ENCODE data around the gene CACNA1A. TPM values are rescaled to one million over a fixed set of nuclear protein-coding genes. Genes with fewer than 3 reads are reported as not detected.

CACNA1A gene
- total RNA-seq, 1 experiment from 2014 or later: not detected

DNA sequence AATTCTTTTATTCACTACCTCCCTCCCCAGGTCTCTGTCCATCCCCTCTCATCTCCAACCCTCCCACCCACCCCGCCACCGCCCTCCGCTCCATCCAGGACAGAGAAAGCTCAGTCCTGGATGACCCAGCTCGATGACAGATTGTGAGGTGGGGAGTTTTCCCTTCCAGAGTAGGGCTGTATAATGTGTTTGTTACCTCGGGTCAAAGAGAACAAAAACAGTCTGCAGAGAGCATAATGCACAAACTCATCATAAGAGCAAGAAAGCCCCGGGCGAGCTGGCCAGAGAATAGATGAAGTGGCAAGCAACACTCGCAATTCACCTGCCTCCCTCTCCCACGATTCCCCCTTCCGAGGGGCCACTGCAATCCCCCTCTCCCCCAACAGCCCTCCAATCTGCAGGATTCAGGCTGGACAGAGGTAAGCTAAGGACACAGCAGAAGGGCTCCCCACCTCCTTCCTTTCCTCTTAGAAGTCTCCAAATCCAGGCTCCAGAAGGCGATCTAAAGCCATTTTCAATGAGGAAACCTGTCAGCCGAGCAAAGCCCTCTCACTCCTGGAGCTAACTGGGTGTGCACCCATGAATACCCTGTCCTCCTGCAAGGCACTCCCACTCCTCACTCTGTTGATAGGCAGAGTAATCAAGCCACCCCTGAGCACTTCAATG lies 2.6 kb downstream of the CACNA1A start:
- in situ Hi-C loops (cut with HindIII; ENCODE audit: low pct_unique_long_range_greater_than_20kb, low sequenced_read_pairs): no loop called here
- no peak for DNase-seq (ENCODE audit: low read depth)

DNA sequence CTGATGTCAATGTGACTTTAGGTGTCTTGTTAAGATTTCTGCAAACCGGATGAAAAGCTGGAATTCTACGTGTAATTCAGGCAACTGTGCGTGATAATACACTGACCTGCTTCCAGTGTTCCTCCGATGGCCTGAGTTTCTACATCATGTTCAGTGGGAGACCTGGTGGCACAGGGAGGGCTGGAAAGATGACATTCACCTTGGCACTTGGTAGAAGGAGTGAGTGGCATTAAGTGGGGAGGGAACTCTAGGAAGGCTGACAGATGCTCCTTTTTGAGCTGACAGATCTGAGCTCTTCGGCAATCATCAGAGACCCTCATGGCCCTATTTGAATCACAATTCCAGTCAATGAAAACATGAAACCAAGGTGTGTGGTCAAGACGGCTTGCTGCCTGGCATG lies 4.0 kb downstream of the CACNA1A start:
- in situ Hi-C loops (cut with HindIII; ENCODE audit: low pct_unique_long_range_greater_than_20kb, low sequenced_read_pairs): no loop called here
- DNase-seq (ENCODE audit: low read depth): no peak

- in situ Hi-C loops (cut with HindIII; ENCODE audit: low pct_unique_long_range_greater_than_20kb, low sequenced_read_pairs): no loop called here
- no peak for DNase-seq (ENCODE audit: low read depth)
These were observed 6.6 kb downstream of the CACNA1A start for GRCh38 chr19:13499692-13500091.

DNA sequence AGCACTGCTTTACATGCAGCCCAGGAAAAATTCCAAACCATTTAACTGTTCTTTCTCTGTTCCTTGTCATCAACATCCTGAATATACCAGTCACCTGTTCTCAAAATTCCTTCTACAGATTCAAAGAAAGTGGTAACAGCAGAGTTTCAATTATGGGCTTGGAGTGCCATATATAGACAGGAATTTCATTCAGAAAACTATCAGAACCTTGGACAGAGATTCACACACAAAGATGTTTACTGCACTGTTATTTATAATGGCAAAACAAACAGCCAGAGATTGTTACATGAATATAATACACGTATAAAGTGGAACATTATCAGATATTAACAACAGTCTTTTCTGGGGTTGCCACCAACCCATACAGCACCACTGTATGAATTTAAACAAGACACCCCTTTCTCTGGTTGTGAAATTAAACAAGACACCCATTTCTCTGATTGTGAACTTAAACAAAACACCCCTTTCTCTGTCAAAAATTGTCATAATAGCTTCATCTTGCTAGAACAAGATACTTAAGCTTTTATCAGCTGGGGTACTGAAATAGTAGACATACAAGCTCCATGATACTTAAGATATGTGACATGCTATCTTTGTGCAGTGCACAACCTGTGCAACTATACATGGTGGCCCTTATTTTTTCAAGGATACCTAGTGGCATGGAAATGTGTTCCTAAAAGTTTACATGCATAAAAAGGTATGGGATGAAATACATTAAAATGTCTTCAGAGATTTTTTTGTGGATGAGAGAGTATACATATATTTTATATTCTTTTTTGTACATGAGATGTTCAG lies 12.6 kb downstream of the CACNA1A start:
- in situ Hi-C loops (cut with HindIII; ENCODE audit: low pct_unique_long_range_greater_than_20kb, low sequenced_read_pairs): no loop called here
- no peak for DNase-seq (ENCODE audit: low read depth)

- in situ Hi-C loops (cut with HindIII; ENCODE audit: low pct_unique_long_range_greater_than_20kb, low sequenced_read_pairs): no loop called here
- no peak for DNase-seq (ENCODE audit: low read depth)
These were observed 14.2 kb downstream of the CACNA1A start for GRCh38 chr19:13492128-13492527.

GRCh38 chr19:13487985-13488384 lies 18.3 kb downstream of the CACNA1A start:
- in situ Hi-C loops (cut with HindIII; ENCODE audit: low pct_unique_long_range_greater_than_20kb, low sequenced_read_pairs): no loop called here
- no peak for DNase-seq (ENCODE audit: low read depth)

- no peak for DNase-seq (ENCODE audit: low read depth)
- in situ Hi-C loops (cut with HindIII; ENCODE audit: low pct_unique_long_range_greater_than_20kb, low sequenced_read_pairs): no loop called here
These were observed 22.1 kb downstream of the CACNA1A start for GRCh38 chr19:13484166-13484565.

- in situ Hi-C loops (cut with HindIII; ENCODE audit: low pct_unique_long_range_greater_than_20kb, low sequenced_read_pairs): no loop called here
- DNase-seq (ENCODE audit: low read depth): no peak
These were observed 23.1 kb downstream of the CACNA1A start for GRCh38 chr19:13483215-13483614.

DNA sequence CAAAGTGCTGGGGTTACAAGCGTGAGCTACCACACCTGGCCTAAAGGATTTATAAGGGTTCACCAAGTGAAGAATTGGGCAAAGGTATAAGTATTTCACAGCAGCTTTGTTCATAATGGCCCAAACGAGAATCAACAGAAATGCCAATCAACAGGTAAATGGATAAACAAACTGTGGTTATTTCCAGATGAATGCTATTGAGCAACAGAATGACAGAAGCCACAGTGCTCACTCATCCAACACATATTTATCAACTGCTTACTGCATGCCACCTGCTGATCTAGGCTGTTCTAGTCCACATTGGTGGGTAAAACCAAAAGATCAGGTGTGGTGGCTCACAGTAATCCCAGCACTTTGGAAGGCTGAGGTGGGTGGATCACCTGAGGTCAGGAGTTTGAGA lies 27.7 kb downstream of the CACNA1A start:
- in situ Hi-C loops (cut with HindIII; ENCODE audit: low pct_unique_long_range_greater_than_20kb, low sequenced_read_pairs): no loop called here
- no peak for DNase-seq (ENCODE audit: low read depth)

DNA sequence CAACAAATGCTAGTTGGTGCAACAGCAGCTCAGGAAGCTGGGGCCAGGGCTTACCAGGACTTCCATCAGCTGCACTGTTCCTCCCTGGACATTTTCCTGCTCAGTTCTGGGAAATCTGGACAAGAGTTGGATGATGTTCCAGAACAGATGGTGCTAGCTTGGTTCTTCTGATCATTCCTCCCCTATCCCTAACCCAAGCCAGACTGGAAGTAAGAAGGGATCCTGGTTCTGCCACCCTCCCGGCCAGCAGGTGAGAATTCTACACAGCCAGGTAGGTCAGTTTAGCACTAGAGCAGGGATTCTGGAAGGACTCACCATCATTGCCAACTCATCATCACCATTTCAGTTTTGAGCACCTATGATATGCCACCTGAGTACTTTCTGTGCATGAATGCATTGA lies 30.2 kb downstream of the CACNA1A start:
- no peak for DNase-seq (ENCODE audit: low read depth)
- in situ Hi-C loops (cut with HindIII; ENCODE audit: low pct_unique_long_range_greater_than_20kb, low sequenced_read_pairs): no loop called here

DNA sequence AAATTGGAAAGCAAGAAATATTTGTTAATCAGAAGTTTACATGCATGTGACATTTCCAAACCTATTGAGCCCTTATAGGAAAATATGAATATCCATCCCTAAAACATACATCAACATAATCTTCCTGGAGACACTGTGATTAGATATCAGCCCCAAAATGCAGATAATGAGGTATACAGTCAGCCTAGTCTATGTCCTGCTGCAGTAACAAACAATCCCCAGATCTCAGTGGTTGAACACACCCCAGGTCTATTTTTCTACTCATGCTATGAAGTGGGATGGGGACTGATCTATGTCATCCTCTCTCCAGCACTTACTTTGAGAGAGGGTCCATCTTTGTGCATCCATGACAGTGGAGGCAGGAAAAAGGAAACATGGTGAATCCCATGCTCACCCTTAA lies 31.2 kb downstream of the CACNA1A start:
- in situ Hi-C loops (cut with HindIII; ENCODE audit: low pct_unique_long_range_greater_than_20kb, low sequenced_read_pairs): no loop called here

GRCh38 chr19:13466697-13467096 lies 39.6 kb downstream of the CACNA1A start:
- DNase-seq (ENCODE audit: low read depth): no peak
- in situ Hi-C loops (cut with HindIII; ENCODE audit: low pct_unique_long_range_greater_than_20kb, low sequenced_read_pairs): no loop called here

More for the DNA sequence above, 31.2 kb downstream of the CACNA1A start:
- no peak for DNase-seq (ENCODE audit: low read depth)

- in situ Hi-C loops (cut with HindIII; ENCODE audit: low pct_unique_long_range_greater_than_20kb, low sequenced_read_pairs): no loop called here
- DNase-seq (ENCODE audit: low read depth): peak; percentile 35
These were observed 43.0 kb downstream of the CACNA1A start for GRCh38 chr19:13463296-13463695.

DNA sequence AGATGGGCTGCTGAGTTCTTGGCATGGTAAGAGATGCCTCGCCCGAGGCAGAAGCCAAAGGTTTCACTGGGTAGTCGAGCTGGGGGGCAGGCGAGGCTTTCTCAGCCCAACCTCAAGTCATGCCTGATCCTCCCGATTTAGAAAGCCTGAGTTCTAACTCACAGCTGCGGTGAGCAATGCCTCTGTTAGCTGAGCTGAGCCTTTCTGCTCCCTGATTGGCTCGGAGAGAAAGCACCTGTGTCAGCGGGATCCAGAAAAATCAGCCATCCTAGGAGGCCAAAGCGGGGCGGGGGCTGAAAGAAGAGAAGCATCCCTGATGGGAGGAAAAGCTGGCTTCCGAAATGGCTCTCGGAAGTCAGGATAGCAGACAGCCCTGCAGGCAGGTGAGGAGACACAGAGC lies 44.7 kb downstream of the CACNA1A start:
- no peak for DNase-seq (ENCODE audit: low read depth)
- in situ Hi-C loops (cut with HindIII; ENCODE audit: low pct_unique_long_range_greater_than_20kb, low sequenced_read_pairs): no loop called here

DNA sequence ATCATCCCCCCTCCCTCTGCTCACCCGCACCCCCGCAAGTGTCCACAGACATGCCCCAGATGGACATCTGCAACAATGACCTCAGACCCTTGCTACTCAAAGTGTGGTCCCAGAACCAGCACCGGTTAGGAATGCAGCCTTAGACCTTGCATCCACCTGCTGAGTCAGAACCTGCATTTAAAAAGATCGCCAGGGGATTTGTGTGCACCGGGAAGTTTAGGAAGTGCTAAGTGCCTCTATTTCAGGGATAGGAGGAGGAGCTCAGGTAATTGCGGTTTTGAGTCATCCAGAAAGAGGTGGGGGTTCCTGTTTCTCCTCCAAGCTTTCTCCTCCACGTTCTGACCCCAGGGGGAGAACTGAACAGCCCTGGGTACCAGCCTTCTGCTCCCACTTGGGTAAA lies 46.2 kb downstream of the CACNA1A start:
- no peak for DNase-seq (ENCODE audit: low read depth)
- in situ Hi-C loops (cut with HindIII; ENCODE audit: low pct_unique_long_range_greater_than_20kb, low sequenced_read_pairs): no loop called here

- DNase-seq (ENCODE audit: low read depth): no peak
- in situ Hi-C loops (cut with HindIII; ENCODE audit: low pct_unique_long_range_greater_than_20kb, low sequenced_read_pairs): no loop called here
These were observed 46.9 kb downstream of the CACNA1A start for GRCh38 chr19:13459351-13459750.

- in situ Hi-C loops (cut with HindIII; ENCODE audit: low pct_unique_long_range_greater_than_20kb, low sequenced_read_pairs): no loop called here
- DNase-seq (ENCODE audit: low read depth): no peak
These were observed 54.8 kb downstream of the CACNA1A start for GRCh38 chr19:13451434-13451995.

- no peak for DNase-seq (ENCODE audit: low read depth)
- in situ Hi-C loops (cut with HindIII; ENCODE audit: low pct_unique_long_range_greater_than_20kb, low sequenced_read_pairs): no loop called here
These were observed 58.3 kb downstream of the CACNA1A start for GRCh38 chr19:13447978-13448377.

- in situ Hi-C loops (cut with HindIII; ENCODE audit: low pct_unique_long_range_greater_than_20kb, low sequenced_read_pairs): no loop called here
- peak; percentile 46 for DNase-seq (ENCODE audit: low read depth)
These were observed 64.3 kb downstream of the CACNA1A start for GRCh38 chr19:13441810-13442512.
